Colon (tissue), 2 donors: Measurements from ENCODE around the gene AZGP1.
"Not testable (repeated sequence)": the region's sequence is repeated elsewhere in the genome, so short reads cannot be mapped to it uniquely, and the experiment has no call there.

Source experiments
- FAIRE-seq: peaks from 2 replicates; lab custom pipeline; 2012; peaks lifted over from hg19 to GRCh38; lab: Jason Lieb, UNC
- donor health status: control.
- donor health status: control.

AZGP1 gene

GRCh38 chr7:99950819-99951218 lies 25.0 kb downstream of the AZGP1 start:
- not testable (repeated sequence) for FAIRE-seq

- FAIRE-seq, result no peak
These were observed 26.1 kb downstream of the AZGP1 start for GRCh38 chr7:99949645-99950228.

GRCh38 chr7:99947608-99948007 lies 28.2 kb downstream of the AZGP1 start:
- no peak for FAIRE-seq

GRCh38 chr7:99944497-99945070 lies 31.2 kb downstream of the AZGP1 start:
- FAIRE-seq, result no peak

- no peak for FAIRE-seq
These were observed 32.0 kb downstream of the AZGP1 start for GRCh38 chr7:99943641-99944496.

GRCh38 chr7:99938296-99938695 lies 37.5 kb downstream of the AZGP1 start:
- no peak for FAIRE-seq

GRCh38 chr7:99935009-99935408 lies 40.8 kb downstream of the AZGP1 start:
- not testable (repeated sequence) for FAIRE-seq

GRCh38 chr7:99930376-99930775 lies 45.5 kb downstream of the AZGP1 start:
- FAIRE-seq, result no peak

GRCh38 chr7:99929730-99930053 lies 46.1 kb downstream of the AZGP1 start:
- no peak for FAIRE-seq

GRCh38 chr7:99928994-99929729 lies 46.7 kb downstream of the AZGP1 start, which contains the start of gene GJC3:
Gene GJC3 (minus strand): TSS chr7:99929620. CDS start chr7:99929620, 0 bp downstream.
- no peak for FAIRE-seq

GRCh38 chr7:99928188-99928587 lies 47.6 kb downstream of the AZGP1 start:
- no peak for FAIRE-seq

GRCh38 chr7:99927536-99927935 lies 48.3 kb downstream of the AZGP1 start:
- no peak for FAIRE-seq

- no peak for FAIRE-seq
These were observed 49.5 kb downstream of the AZGP1 start for GRCh38 chr7:99926321-99926720.

- no peak for FAIRE-seq
These were observed 52.6 kb downstream of the AZGP1 start for GRCh38 chr7:99923200-99923599.

- no peak for FAIRE-seq
These were observed 55.7 kb downstream of the AZGP1 start for GRCh38 chr7:99920149-99920548.

- FAIRE-seq, result no peak
These were observed 56.1 kb downstream of the AZGP1 start for GRCh38 chr7:99919814-99920112.

GRCh38 chr7:99918959-99919813 lies 56.6 kb downstream of the AZGP1 start, which contains the start of gene TRIM4:
Gene TRIM4 (minus strand): TSS chr7:99919530. CDS start chr7:99919401, 129 bp downstream.
- FAIRE-seq, result no peak
